SU-DHL-6 (cell line): ENCODE measurements around the gene S100PBP.

Source experiments
- H2AFZ ChIP-seq: fragments of 200-600 bp; sonication (generic); 2 replicates; pipeline ENCODE4 v1.6.1; 2014; ENCODE audit warnings: low read depth, mild to moderate bottlenecking, moderate library complexity, mixed read lengths, antibody characterized with exemption, low read length; ENCODE audit not compliant: severe bottlenecking
- H3F3A ChIP-seq: fragments of 200-600 bp; shearing (Covaris generic); 2 replicates; pipeline ENCODE4 v1.6.0; 2016; ENCODE audit warnings: antibody characterized with exemption, mild to moderate bottlenecking; ENCODE audit not compliant: insufficient read depth
- H3K27ac ChIP-seq: fragments of 200-600 bp; sonication (generic); 2 replicates; pipeline ENCODE4 v1.5.1; 2016; ENCODE audit warnings: low read depth, mild to moderate bottlenecking, low read length, moderate library complexity, mixed read lengths
- H3K27me3 ChIP-seq: fragments of 200-600 bp; sonication (generic), shearing (Covaris generic); 2 replicates; pipeline ENCODE4 v1.6.0; 2014; ENCODE audit warnings: mild to moderate bottlenecking, low read length
- H3K36me3 ChIP-seq: fragments of 200-600 bp; sonication (generic); 2 replicates; pipeline ENCODE4 v1.6.1; 2014; ENCODE audit warnings: mild to moderate bottlenecking, low read length, mixed read lengths
- H3K4me2 ChIP-seq: fragments of 300-600, 200-600 bp; shearing (Covaris generic), sonication (generic); 2 replicates; pipeline ENCODE4 v1.6.0; 2014; ENCODE audit warnings: low read length, low read depth, mild to moderate bottlenecking; ENCODE audit not compliant: poor library complexity, severe bottlenecking
- H3K4me3 ChIP-seq: fragments of 200-600 bp; sonication (generic); 2 replicates; pipeline ENCODE4 v1.5.1; 2014; ENCODE audit warnings: antibody characterized with exemption, low read length, mild to moderate bottlenecking, mixed read lengths; ENCODE audit not compliant: insufficient read depth, poor library complexity, severe bottlenecking
- H3K79me2 ChIP-seq: fragments of 200-600 bp; sonication (generic); 2 replicates; pipeline ENCODE4 v1.6.1; 2014; ENCODE audit warnings: mild to moderate bottlenecking, low read length, moderate library complexity; ENCODE audit not compliant: insufficient read depth
- H3K9ac ChIP-seq: fragments of 200-600 bp; sonication (generic); 2 replicates; pipeline ENCODE4 v1.7.0; 2014; ENCODE audit warnings: mild to moderate bottlenecking, low read length
- H3K9me2 ChIP-seq: fragments of 200-600 bp; sonication (generic); replicated peaks from 2 replicates; pipeline ENCODE4 v1.6.1; 2014; ENCODE audit warnings: low read length; ENCODE audit not compliant: insufficient read depth
- H3K9me3 ChIP-seq: fragments of 200-600 bp; sonication (generic); 2 replicates; pipeline ENCODE4 v1.6.1; 2014; ENCODE audit warnings: low read length, mixed read lengths; ENCODE audit not compliant: insufficient read depth
- H4K20me1 ChIP-seq: fragments of 200-600 bp; sonication (generic); 2 replicates; pipeline ENCODE4 v1.6.1; 2014; ENCODE audit warnings: low read depth, mild to moderate bottlenecking, antibody characterized with exemption, low read length, moderate library complexity, mixed read lengths
- EZH2phosphoT487 ChIP-seq: fragments of 200-600 bp; sonication (generic), shearing (Covaris generic); conservative IDR thresholded peaks from 2 replicates; pipeline ENCODE4 v1.6.1; 2018; ENCODE audit warnings: mild to moderate bottlenecking, antibody characterized with exemption, low read length, moderate library complexity, mixed read lengths
- TF ChIP-seq, protein P1 (sequence below): fragments of 200-600 bp; sonication (generic); IDR thresholded peaks from one replicate; pipeline ENCODE4 v1.5.1; 2017; ENCODE audit warnings: antibody characterized with exemption, mild to moderate bottlenecking, low read length, moderate library complexity; ENCODE audit not compliant: insufficient read depth, poor library complexity, severe bottlenecking

Gene S100PBP

DNA sequence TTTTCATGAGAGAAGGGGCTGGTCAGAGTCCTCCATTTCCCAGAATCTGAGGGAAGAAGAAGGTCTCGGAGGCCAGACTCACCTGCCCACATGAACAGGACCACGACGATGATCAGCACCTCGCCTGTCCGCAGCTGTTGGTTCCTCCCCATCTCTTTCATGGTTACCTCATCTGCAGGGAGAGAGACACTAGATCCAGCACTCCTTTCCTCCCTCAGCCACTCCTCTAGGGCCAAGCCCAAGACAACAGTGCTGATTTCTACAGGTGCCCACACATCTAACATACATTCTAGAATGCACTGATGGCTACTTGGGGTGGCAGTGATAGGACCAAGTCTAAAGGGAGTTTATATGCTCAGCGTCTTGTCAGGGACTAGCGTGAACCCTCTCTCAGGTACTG, 50.2 kb downstream of the S100PBP start:
- Histone ChIP-seq H3K9me3 (no peaks in the 10 kb centered on the region), H3F3A (no peaks in the 10 kb centered on the region), H3K4me2 (no peak overlapping the region), H4K20me1 (no peaks in the 10 kb centered on the region), H3K27ac (no peak overlapping the region), H3K4me3 (no peak overlapping the region), H3K9me2 (no peaks in the 10 kb centered on the region), H3K9ac (no peak overlapping the region), H3K36me3 (no peaks in the 10 kb centered on the region), H3K79me2 (no peaks in the 10 kb centered on the region), H2AFZ (no peak overlapping the region), H3K27me3 (no peaks in the 10 kb centered on the region)
- no peak for TF ChIP-seq EZH2phosphoT487
- TF ChIP-seq, protein P1, sequence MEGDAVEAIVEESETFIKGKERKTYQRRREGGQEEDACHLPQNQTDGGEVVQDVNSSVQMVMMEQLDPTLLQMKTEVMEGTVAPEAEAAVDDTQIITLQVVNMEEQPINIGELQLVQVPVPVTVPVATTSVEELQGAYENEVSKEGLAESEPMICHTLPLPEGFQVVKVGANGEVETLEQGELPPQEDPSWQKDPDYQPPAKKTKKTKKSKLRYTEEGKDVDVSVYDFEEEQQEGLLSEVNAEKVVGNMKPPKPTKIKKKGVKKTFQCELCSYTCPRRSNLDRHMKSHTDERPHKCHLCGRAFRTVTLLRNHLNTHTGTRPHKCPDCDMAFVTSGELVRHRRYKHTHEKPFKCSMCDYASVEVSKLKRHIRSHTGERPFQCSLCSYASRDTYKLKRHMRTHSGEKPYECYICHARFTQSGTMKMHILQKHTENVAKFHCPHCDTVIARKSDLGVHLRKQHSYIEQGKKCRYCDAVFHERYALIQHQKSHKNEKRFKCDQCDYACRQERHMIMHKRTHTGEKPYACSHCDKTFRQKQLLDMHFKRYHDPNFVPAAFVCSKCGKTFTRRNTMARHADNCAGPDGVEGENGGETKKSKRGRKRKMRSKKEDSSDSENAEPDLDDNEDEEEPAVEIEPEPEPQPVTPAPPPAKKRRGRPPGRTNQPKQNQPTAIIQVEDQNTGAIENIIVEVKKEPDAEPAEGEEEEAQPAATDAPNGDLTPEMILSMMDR = no peak

DNA sequence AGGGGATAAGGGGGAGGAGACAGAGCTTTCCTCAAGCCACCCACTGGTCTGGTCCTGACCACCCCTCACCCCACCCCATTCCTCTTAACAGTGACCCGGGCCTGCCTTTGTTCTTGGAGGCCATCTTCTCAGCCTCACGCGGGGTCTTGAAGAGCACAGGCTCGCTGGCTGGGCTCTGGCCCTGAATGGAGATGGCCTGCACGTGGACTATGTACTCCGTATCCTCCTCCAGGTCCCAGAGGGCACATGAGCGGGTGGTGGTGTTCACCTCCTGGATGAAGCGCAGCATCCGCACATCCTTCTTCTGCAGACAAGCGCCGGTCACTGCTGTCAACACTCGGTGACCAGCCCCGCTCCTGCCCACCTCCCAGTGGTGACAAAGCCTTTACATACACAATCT, 50.6 kb downstream of the S100PBP start:
- Histone ChIP-seq H3F3A (no peaks in the 10 kb centered on the region), H3K79me2 (no peaks in the 10 kb centered on the region), H3K4me3 (no peak overlapping the region), H3K4me2 (no peak overlapping the region), H3K36me3 (no peaks in the 10 kb centered on the region), H4K20me1 (no peaks in the 10 kb centered on the region), H3K27ac (no peak overlapping the region), H3K9ac (no peak overlapping the region), H3K9me2 (no peaks in the 10 kb centered on the region), H3K9me3 (no peaks in the 10 kb centered on the region), H2AFZ (no peak overlapping the region), H3K27me3 (no peaks in the 10 kb centered on the region)
- TF ChIP-seq, protein P1 = no peak
- no peak for TF ChIP-seq EZH2phosphoT487

DNA sequence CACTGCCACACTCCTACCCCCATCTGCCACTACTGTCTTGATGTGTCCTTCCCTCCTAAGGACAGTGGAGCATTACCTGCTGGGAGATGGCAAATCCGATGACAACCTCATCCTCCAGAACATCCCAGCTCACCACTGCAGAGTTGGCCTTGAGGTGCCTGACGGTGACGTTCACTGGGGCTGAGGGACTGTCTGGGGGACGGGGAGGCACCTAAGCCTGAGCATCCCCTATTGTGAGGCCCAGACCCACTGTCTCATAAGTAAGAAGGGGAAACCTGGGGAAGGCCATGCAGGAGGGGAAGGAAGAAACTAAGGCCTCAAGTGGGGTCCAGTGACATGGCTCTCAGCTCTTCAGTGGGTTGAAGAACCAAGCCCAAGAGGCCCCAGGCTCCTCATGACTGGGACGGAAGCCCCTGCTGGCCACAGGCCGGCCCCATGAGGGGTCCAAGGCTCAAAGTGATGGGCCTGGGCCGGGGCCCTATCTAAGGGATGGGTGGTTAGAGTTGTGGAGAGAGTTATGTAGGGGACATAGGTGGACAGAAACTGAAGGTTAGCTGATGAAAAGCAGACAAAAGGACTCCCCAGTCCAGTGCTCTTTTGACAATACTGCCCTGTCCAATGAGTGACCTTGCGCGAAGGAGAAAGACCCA, 51.5 kb downstream of the S100PBP start:
- Histone ChIP-seq H3K27me3 (no peaks in the 10 kb centered on the region), H4K20me1 (no peaks in the 10 kb centered on the region), H3K9me2 (no peaks in the 10 kb centered on the region), H3K9me3 (no peaks in the 10 kb centered on the region), H2AFZ (no peak overlapping the region), H3K79me2 (no peaks in the 10 kb centered on the region), H3K9ac (no peak overlapping the region), H3K4me3 (no peak overlapping the region), H3K36me3 (no peaks in the 10 kb centered on the region), H3K4me2 (no peak overlapping the region), H3F3A (no peaks in the 10 kb centered on the region), H3K27ac (no peak overlapping the region)
- TF ChIP-seq, protein P1 = no peak
- no peak for TF ChIP-seq EZH2phosphoT487
